Hematopoietic multipotent progenitor cell (in vitro differentiated cells): ENCODE results near the gene RBL1. TPM values are rescaled to one million over a fixed set of nuclear protein-coding genes. Genes with fewer than 3 reads are reported as not detected.
"Not testable (repeated sequence)": the region's sequence is repeated elsewhere in the genome, so short reads cannot be mapped to it uniquely, and the experiment has no call there.

Source experiments
- DNase-seq, 3 donors: peaks; one replicate each; pipeline ENCODE4 v3.0.0-alpha.2; 2011 to 2015; ENCODE audit warnings: low read depth in 2 of 3, low spot score in 2 of 3
- total RNA-seq: library from RNA; depleted of rRNA; stranded (reverse); fragments of >200 nt; gene quantifications from one replicate; pipeline ENCODE4 v1.2.3, GENCODE V29; 2012

The RBL1 gene
- total RNA-seq, 1 donor = 11.6 TPM

DNA sequence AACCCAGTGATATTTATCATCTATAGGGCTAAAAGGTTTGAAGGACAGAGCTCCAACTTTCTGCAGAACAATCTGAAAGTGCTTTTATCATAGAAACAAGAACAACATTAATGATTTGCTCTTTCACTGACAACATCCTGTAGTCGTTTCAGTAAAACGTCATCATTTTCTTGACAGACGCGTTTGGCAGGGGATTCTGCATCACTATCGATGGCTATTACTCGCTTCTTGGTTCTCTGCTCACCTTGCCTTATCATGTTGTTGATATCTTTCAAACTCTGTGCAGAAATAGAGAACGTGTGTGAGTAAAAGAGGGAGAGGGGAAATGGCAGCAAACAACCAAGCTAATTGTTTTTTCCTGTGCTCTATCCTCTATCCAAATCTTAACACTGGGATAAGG, 97.1 kb downstream of the RBL1 start:
- no peak for DNase-seq

DNA sequence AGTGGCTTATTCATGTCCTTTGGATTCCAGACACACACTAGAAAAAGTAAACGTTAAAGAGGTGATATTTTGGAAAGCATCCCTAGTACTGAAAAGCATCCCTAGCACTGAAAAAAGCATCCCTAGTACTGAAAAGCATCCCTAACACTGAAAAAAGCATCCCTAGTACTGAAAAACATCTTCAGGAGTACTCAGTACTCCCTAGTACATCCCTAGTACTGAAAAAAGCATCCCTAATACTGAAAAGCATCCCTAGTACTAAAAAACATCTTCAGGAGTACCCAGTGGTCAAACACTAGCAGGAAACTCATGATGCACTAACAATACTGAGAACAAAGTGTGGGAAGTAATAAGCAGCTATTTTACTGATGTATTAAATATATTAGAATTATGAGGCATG, 98.7 kb downstream of the RBL1 start:
- DNase-seq = no peak

DNA sequence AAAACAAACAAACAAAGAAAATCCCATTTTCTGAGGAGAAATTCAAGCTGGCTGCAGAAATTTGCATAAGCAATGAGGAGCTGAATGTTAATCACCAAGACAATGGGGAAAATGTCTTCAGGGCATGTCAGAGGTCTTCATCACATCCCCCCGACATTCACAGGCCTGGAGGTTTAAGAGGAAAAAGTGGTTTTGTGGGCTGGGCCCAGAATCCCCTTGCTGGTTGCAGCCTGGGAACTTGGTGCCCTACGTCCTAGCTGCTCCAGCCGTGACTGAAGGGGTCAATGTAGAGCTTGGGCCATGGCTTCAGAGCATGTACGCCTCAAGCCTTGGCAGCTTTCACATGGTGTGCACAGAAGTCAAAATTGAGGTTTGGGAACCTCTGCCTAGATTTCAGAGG, 101.6 kb downstream of the RBL1 start:
- DNase-seq = not testable (repeated sequence)

DNA sequence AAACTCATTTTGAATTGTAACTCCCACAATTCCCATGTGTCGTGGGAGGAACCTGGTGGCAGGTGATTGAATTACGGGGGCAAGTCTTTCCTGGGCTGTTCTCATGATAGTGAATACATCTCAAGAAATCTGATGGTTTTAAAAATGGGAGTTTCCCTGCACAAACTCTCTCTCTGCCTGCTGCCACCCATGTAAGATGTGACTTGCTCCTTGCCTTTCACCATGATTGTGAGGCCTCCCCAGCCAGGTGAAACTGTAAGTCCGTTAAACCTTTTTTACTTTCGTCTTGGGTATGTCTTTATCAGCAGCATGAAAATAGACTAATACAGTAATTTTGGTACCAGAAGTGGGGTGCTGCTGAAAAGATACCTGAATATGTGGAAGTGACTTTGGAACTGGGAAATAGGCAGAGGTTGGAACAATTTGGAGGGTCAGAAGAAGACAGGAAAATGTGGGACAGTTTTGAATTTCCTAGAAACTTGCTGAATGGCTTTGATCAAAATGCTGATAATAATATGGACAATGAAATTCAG, 102.9 kb downstream of the RBL1 start:
- no peak for DNase-seq

DNA sequence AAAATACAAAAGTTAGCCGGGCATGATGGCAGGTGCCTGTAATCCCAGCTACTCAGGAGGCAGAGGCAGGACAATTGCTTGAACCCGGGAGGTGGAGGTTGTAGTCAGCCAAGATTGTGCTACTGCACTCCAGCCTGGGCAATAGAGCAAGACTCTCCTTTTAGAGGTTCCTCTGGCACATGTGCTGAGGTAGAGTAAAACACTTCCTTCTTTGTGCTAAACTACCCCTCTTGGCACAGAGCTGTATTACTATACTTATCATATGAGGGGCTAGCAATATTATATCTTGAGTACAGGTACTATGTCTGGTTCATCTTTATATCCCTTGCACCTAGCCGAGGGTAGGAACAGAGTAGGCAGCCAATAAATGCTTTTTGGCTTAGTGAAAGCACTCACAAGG, 104.1 kb downstream of the RBL1 start:
- no peak for DNase-seq

DNA sequence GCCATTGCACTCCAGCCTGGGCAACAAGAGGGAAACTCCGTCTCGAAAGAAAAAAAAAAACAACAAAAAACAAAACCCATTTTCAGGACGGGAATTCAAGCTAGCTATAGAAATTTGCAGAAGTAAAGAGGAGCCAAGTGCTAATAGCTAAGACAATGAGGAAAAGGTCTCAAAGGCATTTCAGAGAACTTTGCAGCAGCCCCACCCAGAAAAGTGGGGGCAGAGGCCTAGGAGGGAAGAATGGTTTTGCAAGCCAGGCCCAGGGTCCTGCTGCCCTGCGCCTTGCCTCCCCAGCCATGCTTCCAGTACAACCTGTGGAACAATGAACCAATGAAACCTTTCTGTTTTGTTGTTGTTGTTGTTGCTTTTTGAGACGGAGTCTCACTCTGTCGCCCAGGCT, 106.0 kb downstream of the RBL1 start:
- no peak for DNase-seq

DNA sequence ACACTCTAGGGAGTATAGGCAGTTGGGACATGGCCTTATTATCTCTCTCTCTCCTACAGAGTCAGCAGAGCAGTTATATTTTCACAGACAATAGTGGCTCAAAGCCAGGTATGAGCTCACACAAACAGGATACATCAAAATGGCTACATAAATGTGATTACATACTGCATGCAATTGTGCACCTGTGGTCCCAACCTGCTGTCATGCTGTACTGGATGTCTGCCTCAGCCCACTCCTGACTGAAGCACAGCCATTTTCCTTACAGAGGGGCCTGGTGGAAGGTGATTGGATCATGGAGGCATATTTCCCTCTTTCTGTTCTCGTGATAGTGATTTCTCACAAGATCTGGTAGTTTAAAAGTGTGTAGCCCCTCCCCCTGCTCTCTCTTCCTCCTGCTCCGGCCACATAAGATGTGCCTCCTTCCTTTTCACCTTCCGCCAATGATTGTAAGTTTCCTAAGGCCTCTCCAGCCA, 107.3 kb downstream of the RBL1 start:
- DNase-seq = no peak

DNA sequence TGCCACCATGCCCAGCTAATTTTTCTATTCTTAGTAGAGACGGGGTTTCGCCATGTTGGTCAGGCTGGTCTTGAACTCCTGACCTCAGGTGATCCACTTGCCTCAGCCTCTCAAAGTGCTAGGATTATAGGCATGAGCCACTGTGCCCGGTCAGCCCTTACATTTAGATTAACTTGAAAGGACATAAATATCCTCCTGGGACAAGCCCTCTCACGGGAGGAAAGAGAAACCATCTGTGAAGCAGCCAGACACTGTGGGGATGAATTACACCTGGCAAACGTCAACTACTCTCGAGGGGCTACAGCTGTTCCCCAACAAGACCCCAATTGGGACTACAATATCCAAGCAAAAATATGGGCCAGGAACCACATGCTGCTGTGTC, 111.5 kb downstream of the RBL1 start:
- no peak for DNase-seq

DNA sequence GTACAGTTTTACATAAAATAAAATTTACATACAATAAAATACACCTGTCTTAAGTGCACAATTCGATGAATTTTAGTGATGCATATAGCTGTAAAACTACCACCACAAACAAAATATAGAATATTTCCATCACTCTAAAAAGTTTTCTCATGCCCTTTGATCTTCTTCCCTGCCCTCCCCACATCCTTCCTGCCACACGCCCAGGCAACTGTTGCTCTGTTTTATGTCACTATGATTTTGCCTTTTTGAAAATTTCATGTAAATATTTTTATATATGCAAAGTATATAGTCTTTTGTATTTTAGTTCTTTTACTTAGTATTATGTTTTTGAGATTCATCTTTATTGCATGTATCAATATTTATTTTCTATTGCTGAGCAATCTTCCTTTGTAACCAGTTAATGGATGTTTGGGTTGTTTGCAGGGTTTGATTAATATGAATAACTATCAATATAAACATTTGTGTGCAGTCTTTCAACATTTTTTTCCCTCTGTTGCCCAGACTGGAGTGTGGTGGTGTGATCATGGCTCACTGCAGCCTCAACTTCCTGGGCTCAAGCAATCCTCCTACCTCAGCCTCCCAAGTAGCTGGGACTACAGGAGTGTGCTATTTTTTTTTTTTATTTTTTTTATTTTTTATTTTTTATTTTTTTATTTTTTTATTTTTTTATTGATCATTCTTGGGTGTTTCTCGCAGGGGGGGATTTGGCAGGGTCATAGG, 120.5 kb downstream of the RBL1 start:
- peak in 2 of 3 donors; percentile 32 to 68 for DNase-seq

DNA sequence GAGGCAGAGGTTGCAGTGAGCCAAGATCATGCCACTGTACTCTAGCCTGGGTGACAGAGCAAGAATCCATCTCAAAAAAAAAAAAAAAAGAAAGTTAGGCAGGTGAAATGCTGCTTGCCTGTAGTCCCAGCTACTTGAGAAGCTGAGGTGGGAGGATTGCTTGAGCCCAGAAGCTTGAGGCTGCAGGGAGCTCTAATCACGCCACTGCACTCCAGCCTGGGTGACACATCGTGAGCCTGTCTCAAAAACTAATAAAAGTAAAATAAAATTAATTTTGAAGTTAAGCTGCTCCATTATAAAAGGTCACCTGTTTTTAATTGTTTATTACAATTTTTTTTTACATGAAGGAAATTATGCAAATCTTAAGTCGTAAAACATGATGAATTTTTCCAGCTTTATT, 121.1 kb downstream of the RBL1 start:
- DNase-seq = no peak

DNA sequence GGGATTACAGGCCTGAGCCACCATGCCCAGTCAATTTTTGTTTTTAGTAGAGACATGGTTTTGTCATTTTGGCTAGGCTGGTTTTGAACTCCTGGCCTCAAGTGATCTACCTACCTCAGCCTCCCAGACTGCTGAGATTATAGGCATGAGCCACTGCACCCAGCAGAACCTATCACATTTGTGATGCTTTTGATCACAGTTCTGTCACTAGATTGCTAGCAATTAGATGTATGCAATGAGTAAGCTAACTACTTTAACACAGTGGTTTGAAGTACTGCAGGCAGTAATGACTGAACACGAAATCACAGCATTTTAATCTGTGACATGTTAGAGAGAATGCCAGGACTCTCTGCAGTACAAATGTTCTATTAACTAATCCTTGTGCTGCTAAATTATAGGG, 124.7 kb downstream of the RBL1 start:
- DNase-seq = no peak

DNA sequence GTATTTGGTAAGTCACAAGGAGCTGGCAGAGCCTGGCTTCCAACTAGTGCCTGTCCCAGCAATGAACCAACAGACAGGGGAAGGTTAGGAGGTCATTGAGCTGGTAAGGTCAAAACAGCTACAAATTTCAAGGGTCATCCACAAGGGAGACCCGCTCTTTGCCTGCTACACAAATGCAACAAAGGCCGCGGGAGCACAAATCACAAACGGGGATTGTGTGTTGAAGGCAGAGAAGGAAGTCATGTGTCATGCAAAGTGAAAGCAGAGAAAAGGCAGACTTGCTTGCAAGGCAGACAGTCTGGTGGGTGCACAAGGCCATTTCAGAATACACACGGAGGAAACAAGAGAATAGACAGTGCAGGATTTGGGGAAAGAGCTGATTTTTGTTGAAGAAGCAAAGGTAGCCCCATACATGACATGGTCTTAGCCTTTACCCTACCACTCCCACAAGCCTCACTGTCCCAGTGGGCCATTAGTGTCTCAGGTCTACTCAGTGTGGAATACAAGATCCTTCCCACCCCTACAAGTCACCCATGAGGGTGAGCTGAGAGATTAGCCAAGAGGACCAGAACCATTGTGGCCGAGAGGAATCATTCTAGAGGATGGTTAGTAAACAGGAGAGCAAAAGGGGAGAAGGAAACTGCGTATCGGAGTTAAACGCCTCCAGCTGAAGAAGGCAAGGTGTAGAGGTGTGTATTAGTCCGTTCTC, 126.2 kb downstream of the RBL1 start:
- DNase-seq = peak in 1 of 3 donors; percentile 39

DNA sequence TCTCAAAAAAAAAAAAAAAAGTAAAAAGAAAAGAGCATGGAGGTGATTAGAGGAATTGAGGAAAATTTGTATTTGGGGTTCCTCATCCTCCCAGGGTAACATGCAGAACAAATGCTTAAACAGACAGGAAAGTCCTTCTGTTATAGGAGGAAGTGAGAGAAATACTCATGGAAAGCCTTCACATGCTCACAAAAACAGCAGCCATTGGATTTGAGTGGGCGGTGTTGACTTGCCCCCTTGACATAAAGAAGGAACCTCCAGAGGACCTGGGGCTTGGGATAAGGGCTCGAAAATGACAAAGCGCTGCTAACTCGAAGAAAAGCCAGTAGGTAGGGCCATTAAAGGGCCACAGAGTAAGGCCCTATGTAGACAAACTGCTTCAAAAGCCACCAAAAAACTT, 126.7 kb downstream of the RBL1 start:
- DNase-seq = no peak

DNA sequence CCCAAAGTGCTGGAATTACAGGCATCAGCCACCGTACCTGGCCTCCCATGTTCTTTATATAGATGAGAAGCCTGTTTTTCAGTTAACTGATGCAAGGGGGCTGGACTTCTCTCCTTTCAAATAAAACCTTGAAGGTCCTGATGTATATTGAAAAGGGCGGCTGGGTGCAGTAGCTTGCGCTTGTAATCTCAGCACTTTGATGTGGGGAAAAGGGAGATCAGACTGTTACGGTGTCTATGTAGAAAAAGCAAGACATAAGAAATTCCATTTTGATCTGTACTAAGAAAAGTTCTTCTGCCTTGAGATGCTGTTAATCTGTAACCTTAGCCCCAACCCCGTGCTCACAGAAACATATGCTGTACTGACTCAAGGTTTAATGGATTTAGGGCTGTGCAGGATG, 128.2 kb downstream of the RBL1 start:
- DNase-seq = no peak

DNA sequence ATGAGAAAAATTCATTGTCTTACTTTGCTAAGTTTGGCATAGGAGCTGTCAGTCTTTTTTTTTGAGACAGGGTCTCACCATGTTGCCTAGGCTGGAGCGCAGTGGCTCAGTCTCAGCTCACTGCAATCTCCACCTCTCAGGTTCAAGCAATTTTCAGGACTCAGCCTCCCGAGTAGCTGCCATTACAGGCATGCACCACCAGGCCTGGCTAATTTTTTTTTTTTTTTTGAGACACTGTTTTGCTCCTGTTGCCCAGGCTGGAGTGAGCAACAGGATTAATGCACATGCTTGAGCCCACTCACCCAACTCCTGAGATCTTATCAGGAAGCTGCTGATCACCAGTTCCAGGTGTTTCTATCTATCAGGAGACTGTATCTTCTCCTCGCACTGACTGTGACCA, 128.8 kb downstream of the RBL1 start:
- not testable (repeated sequence) for DNase-seq

DNA sequence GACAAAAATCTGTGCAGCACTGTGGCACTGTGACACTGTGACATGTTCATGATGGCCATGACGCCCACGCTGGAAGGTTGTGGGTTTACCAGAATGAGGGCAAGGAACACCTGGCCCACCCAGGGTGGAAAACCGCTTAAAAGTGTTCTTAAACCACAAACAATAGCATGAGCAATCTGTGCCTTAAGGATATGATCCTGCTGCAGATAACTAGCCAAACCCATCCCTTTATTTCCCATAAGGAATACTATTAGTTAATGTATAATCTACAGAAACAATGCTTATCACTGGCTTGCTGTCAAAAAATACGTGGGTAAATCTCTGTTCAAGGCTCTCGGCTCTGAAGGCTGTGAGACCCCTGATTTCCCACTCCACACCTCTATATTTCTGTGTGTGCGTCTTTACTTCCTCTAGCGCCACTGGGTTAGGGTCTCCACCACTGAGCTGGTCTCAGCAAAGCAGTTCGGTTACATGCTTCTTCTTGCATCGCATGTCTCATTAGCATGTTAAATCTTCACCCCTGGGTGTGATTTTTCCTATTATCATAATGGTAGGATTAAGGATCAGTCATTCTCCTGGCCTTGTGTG, 133.3 kb downstream of the RBL1 start:
- DNase-seq = not testable (repeated sequence)

DNA sequence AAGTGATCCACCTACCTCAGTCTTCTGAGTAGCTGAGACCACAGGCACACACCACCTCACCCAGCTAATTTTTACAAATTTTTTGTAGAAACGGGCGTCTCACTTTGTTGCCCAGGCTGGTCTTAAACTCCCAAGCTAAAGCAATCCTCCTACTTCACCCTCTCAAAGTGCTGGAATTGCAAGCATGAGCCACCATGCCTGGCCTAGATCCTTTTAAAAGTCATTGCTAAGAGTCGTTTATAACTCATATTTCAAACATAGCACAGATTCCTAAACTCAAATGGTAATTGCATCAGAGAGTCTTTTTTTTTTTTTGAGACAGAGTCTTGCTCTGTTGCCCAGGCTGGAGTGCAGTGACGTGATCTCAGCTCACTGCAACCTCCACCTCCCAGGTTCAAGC, 136.6 kb downstream of the RBL1 start:
- no peak for DNase-seq

DNA sequence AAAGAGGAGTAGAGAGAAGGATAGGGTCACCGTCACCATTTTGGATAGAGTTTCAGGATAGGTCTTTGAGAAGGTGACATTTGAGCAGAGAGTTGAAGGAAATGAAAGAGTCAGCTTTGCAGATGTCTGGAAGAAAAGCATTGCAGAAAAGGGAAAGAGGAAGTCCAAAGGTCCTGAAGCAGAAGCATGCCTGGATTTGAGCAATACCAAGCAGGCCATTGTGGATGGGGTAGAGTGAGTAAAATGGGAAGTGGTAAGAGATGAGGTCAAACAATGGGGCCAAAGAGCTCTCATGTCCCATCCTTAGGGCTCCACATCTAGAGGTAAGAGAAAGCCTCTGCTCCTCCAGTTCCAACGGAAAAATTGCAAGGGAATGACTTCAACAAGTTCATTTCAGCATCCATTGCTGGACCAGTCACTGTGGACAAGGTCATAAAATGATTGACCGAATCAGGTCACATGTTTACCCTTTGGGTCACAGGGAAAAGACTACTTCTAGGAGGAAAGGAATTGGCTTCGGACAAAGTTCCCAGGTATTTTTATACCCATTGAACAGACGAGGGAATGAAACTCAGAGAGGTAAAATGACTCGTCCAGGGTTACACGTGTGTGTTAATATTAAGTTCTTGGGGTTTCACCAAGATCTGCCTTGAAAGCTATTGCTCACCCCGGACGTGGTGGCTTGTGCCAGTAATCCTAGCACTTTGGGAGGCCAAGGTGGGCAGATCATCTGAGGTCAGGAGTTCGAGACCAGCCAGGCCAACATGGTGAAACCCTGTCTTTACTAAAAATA, 137.7 kb downstream of the RBL1 start:
- peak in 1 of 3 donors; percentile 21 for DNase-seq

DNA sequence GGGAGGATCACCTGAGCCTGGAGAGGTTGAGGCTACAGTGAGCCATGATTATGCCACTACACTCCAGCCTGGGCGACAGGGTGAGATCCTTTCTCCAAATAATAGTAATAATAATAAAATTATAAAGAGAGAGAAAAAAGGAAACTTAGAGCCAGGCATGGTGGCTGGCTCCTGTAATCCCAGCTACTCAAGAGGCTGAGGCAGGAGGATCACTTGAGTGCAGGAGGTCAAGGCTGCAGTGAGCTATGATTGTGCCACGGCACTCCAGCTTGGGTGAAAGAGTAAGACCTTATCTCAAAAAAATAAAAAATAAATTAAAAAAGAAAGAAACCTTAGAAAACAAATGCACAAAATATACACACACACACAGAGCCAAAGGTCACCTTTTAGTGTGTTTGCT, 139.1 kb downstream of the RBL1 start:
- DNase-seq = no peak

DNA sequence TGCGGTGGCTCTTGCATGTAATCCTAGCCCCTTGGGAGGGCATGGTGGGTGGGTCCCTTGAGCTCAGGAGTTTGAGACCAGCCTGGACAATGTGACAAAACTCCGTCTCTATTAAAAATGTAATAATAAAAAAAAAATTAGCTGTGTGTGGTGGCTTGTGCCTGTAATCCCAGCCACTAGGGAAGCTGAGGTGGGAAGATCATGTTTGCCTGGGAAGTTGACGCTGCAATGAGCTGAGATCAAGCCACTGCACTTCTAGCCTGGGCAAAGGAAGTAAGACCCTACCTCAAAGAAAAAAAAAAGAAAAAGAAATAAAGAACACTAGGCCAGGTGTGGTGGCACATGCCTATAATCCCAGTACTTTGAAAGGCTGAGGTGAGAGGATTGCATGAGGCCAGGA, 139.8 kb downstream of the RBL1 start:
- DNase-seq = no peak
